Measurements from ENCODE around the gene NKAIN2. TPM values are rescaled to one million over a fixed set of nuclear protein-coding genes. Genes with fewer than 3 reads are reported as not detected.

The NKAIN2 gene
- total RNA-seq, 3 donors from 2014 or later: 0.48 to 1.8 TPM; not detected in 1

DNA sequence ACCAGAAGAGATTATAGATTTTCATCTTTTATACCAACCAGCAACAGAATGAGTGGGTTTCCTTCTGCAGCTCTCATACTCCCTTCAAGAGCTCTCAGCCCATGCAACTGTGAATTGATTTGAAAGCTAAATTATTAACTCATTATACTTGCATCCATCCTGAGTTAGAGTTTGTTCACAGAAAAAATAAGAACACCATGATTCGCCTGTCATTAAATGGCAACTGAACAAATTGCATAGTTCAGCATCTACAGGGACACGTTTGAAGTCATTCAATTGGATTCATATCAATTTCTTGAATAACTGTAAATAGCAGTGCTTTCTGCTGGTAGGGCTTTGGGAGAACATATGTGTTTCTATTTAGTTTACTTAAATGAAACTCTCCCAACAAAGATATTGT lies 65.7 kb downstream of the NKAIN2 start:
- Histone ChIP-seq H3K27ac (no peak overlapping the region), H3K36me3 (no peaks in the 10 kb centered on the region), H3K9me3 (no peaks in the 10 kb centered on the region), H3K27me3 (no peaks in the 10 kb centered on the region), H3K4me3 (no peak overlapping the region), H3K4me1 (no peaks in the 10 kb centered on the region)
- DNase-seq (ENCODE audit: low spot score in 2 of 2): no peak
- no peak for TF ChIP-seq POLR2AphosphoS5 (IDR thresholded peaks at IDR 0.05)
- no peak for TF ChIP-seq POLR2A (IDR thresholded peaks at IDR 0.05)
- TF ChIP-seq, protein P1, sequence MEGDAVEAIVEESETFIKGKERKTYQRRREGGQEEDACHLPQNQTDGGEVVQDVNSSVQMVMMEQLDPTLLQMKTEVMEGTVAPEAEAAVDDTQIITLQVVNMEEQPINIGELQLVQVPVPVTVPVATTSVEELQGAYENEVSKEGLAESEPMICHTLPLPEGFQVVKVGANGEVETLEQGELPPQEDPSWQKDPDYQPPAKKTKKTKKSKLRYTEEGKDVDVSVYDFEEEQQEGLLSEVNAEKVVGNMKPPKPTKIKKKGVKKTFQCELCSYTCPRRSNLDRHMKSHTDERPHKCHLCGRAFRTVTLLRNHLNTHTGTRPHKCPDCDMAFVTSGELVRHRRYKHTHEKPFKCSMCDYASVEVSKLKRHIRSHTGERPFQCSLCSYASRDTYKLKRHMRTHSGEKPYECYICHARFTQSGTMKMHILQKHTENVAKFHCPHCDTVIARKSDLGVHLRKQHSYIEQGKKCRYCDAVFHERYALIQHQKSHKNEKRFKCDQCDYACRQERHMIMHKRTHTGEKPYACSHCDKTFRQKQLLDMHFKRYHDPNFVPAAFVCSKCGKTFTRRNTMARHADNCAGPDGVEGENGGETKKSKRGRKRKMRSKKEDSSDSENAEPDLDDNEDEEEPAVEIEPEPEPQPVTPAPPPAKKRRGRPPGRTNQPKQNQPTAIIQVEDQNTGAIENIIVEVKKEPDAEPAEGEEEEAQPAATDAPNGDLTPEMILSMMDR (IDR thresholded peaks at IDR 0.05): no peak
- intact Hi-C loops (cut with DNase I; ENCODE audit: low total_unique reads): no loop called here

DNA sequence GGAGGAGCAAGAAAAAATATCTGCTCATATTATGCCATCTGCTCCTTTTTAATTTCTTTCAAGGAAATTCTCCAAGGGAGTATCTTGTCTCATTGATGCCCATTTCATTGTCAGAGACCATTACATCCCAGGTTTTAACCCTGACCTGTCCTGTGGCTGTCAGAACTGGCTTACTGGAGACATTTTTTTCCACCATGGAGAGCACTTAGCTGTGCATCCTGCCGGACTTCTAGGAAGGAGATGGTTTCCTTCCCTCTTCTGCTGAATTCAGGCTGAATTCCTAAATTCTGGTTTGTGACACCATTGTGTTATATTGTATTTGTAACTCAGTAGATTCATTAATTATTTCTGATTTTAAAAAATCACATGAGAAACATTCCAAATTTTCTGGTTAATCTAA lies 70.3 kb downstream of the NKAIN2 start:
- DNase-seq (ENCODE audit: low spot score in 2 of 2): no peak
- Histone ChIP-seq H3K9me3 (peaks cover 0 to 6% of the 10 kb centered on the region in 2 donors), H3K36me3 (peaks cover 4% of the 10 kb centered on the region), H3K4me1 (no peaks in the 10 kb centered on the region), H3K27ac (no peak overlapping the region), H3K4me3 (no peak overlapping the region), H3K27me3 (no peaks in the 10 kb centered on the region)
- TF ChIP-seq POLR2AphosphoS5 (IDR thresholded peaks at IDR 0.05) (no peak), POLR2A (IDR thresholded peaks at IDR 0.05) (no peak)
- TF ChIP-seq, protein P1 (IDR thresholded peaks at IDR 0.05): no peak
- intact Hi-C loops (cut with DNase I; ENCODE audit: low total_unique reads): no loop called here

DNA sequence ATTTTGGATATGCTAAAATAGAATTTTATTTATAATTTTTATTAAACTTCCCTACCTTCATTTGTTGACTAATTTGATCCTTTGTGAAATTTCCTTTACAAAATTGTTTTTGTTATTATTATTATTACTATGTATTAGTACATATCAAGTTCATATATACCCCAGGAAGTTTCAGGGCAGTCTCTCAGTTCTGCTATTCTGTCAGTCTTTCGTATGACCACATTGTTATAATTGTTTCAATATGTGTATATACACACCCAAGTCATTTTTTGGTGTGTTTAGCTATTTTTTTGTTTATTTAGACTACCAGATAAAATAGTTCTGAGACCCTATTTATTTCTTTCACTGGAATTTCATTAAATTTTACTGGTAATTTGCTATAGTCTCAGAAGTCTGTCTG lies 72.1 kb downstream of the NKAIN2 start:
- DNase-seq (ENCODE audit: low spot score in 2 of 2): no peak
- H3K27me3 ChIP-seq: no peaks in the 10 kb centered on the region
- intact Hi-C loops (cut with DNase I; ENCODE audit: low total_unique reads): loop anchor here (2.0 kb wide), 1 partner anchor 53 kb away; no protein-coding TSS in a partner anchor
- H3K27ac ChIP-seq: no peak overlapping the region
- TF ChIP-seq POLR2A (IDR thresholded peaks at IDR 0.05): no peak
- TF ChIP-seq, protein P1 (IDR thresholded peaks at IDR 0.05): no peak
- no peak for TF ChIP-seq POLR2AphosphoS5 (IDR thresholded peaks at IDR 0.05)
- peaks cover 0 to 6% of the 10 kb centered on the region in 2 donors for H3K9me3 ChIP-seq
- H3K36me3 ChIP-seq: peaks cover 4% of the 10 kb centered on the region
- H3K4me1 ChIP-seq: no peaks in the 10 kb centered on the region
- no peak overlapping the region for H3K4me3 ChIP-seq

DNA sequence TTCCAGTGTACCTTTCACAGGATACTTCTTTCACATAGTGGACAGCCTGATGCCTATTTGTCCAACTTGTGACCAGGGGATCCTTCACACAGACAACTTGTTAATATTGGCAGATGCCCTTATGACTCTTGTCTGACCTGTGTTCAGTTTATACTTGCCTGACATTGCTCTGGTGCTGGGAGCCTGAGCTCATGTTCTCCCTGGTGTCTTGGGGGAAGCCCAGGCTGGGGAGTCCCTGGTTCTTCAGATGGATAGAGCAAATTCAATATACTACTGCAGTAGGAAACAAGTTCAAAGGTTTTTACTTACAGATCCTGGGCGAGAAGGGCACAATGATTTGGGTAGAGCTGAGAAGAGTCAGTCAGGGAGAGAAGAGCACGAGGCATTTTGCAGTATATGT lies 76.1 kb downstream of the NKAIN2 start:
- Histone ChIP-seq H3K4me3 (no peak overlapping the region), H3K27me3 (no peaks in the 10 kb centered on the region), H3K27ac (no peak overlapping the region), H3K36me3 (peaks cover 4% of the 10 kb centered on the region), H3K9me3 (peaks cover 0 to 6% of the 10 kb centered on the region in 2 donors), H3K4me1 (no peaks in the 10 kb centered on the region)
- intact Hi-C loops (cut with DNase I; ENCODE audit: low total_unique reads): no loop called here
- DNase-seq (ENCODE audit: low spot score in 2 of 2): no peak
- no peak for TF ChIP-seq POLR2A (IDR thresholded peaks at IDR 0.05)
- TF ChIP-seq POLR2AphosphoS5 (IDR thresholded peaks at IDR 0.05): no peak
- TF ChIP-seq, protein P1 (IDR thresholded peaks at IDR 0.05): no peak

DNA sequence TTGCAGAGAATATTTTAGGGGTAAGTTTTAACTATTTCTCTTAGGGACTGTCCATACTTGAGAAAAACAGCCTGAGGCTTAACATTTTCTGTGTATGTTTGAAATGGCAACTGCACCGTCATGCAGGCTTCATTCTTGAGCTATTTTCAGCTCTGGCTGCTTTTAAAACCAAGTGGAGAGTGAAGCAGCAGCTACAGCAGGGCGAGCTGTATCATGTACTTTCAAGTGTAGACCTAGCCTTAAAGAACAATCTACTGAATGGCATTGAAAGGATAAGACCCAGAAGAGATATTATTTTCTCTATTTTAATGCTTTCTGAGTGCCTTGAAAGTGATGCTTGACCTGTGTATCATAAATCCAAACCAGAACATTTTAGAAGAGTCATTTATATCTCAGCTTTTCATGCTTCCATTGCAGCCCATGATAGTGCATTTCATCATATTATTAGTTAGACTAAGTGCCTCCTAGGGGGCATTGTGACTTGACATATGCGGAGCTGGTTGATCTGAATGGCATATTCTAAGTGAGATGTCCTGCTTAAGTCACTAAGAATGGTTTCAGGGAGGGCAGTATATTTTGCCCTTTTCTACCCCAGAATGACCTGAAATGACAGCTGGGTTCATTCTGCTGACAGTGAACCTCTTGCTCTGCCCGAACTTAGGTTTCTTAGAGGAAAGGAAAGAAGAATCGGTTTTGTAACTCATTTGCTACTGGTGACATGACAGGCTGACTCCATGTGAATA lies 85.3 kb downstream of the NKAIN2 start:
- TF ChIP-seq POLR2A (IDR thresholded peaks at IDR 0.05): no peak
- TF ChIP-seq, protein P1 (IDR thresholded peaks at IDR 0.05): no peak
- no peaks in the 10 kb centered on the region for H3K9me3 ChIP-seq
- H3K4me3 ChIP-seq: no peak overlapping the region
- DNase-seq (ENCODE audit: low spot score in 2 of 2): no peak
- H3K27me3 ChIP-seq: no peaks in the 10 kb centered on the region
- intact Hi-C loops (cut with DNase I; ENCODE audit: low total_unique reads): no loop called here
- H3K4me1 ChIP-seq: no peaks in the 10 kb centered on the region
- H3K36me3 ChIP-seq: no peaks in the 10 kb centered on the region
- no peak overlapping the region for H3K27ac ChIP-seq

All from breast epithelium (tissue), 4 donors.